Measurements from ENCODE around the gene AKR1B1.

DNA sequence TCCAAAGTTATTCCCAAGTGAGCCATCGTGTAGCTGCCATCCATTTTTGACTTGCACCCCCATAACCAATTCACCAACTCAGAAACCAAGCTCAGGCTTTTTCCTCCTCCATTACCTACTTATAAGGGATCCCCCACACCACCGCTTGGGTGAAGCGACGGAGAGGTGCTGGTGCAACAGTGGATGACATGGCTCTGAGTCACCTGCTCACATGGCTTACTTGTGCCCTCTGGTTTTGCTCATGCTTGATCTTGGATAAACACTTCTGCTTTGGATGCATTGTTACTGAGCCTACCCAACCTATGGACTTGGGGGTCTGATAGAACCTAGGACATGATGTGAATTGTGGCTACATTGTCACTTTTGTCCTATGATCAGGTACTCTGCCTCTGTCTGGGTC lies 12.0 kb upstream of the AKR1B1 start:
- no peak for TF ChIP-seq FOXP1 (CRISPR knock-in tag; IDR thresholded peaks at IDR 0.05; ENCODE audit: borderline replicate concordance)
- TF ChIP-seq, protein P1, sequence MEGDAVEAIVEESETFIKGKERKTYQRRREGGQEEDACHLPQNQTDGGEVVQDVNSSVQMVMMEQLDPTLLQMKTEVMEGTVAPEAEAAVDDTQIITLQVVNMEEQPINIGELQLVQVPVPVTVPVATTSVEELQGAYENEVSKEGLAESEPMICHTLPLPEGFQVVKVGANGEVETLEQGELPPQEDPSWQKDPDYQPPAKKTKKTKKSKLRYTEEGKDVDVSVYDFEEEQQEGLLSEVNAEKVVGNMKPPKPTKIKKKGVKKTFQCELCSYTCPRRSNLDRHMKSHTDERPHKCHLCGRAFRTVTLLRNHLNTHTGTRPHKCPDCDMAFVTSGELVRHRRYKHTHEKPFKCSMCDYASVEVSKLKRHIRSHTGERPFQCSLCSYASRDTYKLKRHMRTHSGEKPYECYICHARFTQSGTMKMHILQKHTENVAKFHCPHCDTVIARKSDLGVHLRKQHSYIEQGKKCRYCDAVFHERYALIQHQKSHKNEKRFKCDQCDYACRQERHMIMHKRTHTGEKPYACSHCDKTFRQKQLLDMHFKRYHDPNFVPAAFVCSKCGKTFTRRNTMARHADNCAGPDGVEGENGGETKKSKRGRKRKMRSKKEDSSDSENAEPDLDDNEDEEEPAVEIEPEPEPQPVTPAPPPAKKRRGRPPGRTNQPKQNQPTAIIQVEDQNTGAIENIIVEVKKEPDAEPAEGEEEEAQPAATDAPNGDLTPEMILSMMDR (IDR thresholded peaks at IDR 0.05), result no peak
- TF ChIP-seq SMAD4 (CRISPR knock-in tag; IDR thresholded peaks at IDR 0.05), result no peak
- no peak for TF ChIP-seq IRF2 (CRISPR knock-in tag; IDR thresholded peaks at IDR 0.05; ENCODE audit: borderline replicate concordance, low read depth)
- TF ChIP-seq ESRRA (CRISPR knock-in tag; IDR thresholded peaks at IDR 0.05; ENCODE audit: borderline replicate concordance), result no peak
- TF ChIP-seq FOXK1 (CRISPR knock-in tag; IDR thresholded peaks at IDR 0.05), result no peak
- no peak for TF ChIP-seq ZNF423 (CRISPR knock-in tag; IDR thresholded peaks at IDR 0.05)
- TF ChIP-seq FOXJ3 (CRISPR knock-in tag; IDR thresholded peaks at IDR 0.05; ENCODE audit: borderline replicate concordance), result no peak
- TF ChIP-seq, protein P2, sequence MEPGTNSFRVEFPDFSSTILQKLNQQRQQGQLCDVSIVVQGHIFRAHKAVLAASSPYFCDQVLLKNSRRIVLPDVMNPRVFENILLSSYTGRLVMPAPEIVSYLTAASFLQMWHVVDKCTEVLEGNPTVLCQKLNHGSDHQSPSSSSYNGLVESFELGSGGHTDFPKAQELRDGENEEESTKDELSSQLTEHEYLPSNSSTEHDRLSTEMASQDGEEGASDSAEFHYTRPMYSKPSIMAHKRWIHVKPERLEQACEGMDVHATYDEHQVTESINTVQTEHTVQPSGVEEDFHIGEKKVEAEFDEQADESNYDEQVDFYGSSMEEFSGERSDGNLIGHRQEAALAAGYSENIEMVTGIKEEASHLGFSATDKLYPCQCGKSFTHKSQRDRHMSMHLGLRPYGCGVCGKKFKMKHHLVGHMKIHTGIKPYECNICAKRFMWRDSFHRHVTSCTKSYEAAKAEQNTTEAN (CRISPR knock-in tag; IDR thresholded peaks at IDR 0.05), result no peak
